Kidney epithelial cell (primary cell): ENCODE measurements around the gene ZNF511. TPM values are rescaled to one million over a fixed set of nuclear protein-coding genes. Genes with fewer than 3 reads are reported as not detected.

Experiments
- DNase-seq: peaks from one replicate; pipeline ENCODE4 v3.0.0-alpha.2; 2010; ENCODE audit warnings: low read depth
- H3K27me3 ChIP-seq: 2 replicates; pipeline ENCODE4 v1.6.0; 2011; ENCODE audit warnings: low read length; ENCODE audit not compliant: control insufficient read depth, insufficient read depth
- H3K36me3 ChIP-seq: 2 replicates; pipeline ENCODE4 v1.5.1; 2011; ENCODE audit warnings: low read length; ENCODE audit not compliant: control insufficient read depth, insufficient read depth
- H3K4me3 ChIP-seq: 2 replicates; pipeline ENCODE4 v1.5.1; 2011; ENCODE audit warnings: low read depth, mild to moderate bottlenecking, control low read depth, low read length
- total RNA-seq: library from RNA; depleted of rRNA; stranded (reverse); fragments of >200 nt; gene quantifications from 2 replicates; pipeline ENCODE4 v1.2.3, GENCODE V29; 2015
- TF ChIP-seq, protein P1 (sequence below): IDR thresholded peaks from 2 replicates; pipeline ENCODE4 v1.5.1; 2011; ENCODE audit warnings: mild to moderate bottlenecking, moderate library complexity, low read length, control low read depth, inconsistent platforms; ENCODE audit not compliant: insufficient read depth, poor library complexity, severe bottlenecking

Gene ZNF511
- total RNA-seq, 1 donor from 2014 or later = 20.3 TPM

GRCh38 chr10:133299738-133300137, 9.0 kb upstream of the ZNF511 start:
- Histone ChIP-seq H3K36me3 (no peaks in the 10 kb centered on the region), H3K4me3 (no peak overlapping the region), H3K27me3 (no peaks in the 10 kb centered on the region)
- DNase-seq = no peak
- TF ChIP-seq, protein P1, sequence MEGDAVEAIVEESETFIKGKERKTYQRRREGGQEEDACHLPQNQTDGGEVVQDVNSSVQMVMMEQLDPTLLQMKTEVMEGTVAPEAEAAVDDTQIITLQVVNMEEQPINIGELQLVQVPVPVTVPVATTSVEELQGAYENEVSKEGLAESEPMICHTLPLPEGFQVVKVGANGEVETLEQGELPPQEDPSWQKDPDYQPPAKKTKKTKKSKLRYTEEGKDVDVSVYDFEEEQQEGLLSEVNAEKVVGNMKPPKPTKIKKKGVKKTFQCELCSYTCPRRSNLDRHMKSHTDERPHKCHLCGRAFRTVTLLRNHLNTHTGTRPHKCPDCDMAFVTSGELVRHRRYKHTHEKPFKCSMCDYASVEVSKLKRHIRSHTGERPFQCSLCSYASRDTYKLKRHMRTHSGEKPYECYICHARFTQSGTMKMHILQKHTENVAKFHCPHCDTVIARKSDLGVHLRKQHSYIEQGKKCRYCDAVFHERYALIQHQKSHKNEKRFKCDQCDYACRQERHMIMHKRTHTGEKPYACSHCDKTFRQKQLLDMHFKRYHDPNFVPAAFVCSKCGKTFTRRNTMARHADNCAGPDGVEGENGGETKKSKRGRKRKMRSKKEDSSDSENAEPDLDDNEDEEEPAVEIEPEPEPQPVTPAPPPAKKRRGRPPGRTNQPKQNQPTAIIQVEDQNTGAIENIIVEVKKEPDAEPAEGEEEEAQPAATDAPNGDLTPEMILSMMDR = no peak

GRCh38 chr10:133302230-133302629, 6.5 kb upstream of the ZNF511 start:
- no peak for DNase-seq
- TF ChIP-seq, protein P1 = no peak
- H3K36me3 ChIP-seq = no peaks in the 10 kb centered on the region
- H3K27me3 ChIP-seq = no peaks in the 10 kb centered on the region
- H3K4me3 ChIP-seq = no peak overlapping the region

GRCh38 chr10:133303206-133303605, 5.5 kb upstream of the ZNF511 start:
- H3K27me3 ChIP-seq = no peaks in the 10 kb centered on the region
- DNase-seq = no peak
- TF ChIP-seq, protein P1 = no peak
- H3K4me3 ChIP-seq = no peak overlapping the region
- H3K36me3 ChIP-seq = no peaks in the 10 kb centered on the region

DNA sequence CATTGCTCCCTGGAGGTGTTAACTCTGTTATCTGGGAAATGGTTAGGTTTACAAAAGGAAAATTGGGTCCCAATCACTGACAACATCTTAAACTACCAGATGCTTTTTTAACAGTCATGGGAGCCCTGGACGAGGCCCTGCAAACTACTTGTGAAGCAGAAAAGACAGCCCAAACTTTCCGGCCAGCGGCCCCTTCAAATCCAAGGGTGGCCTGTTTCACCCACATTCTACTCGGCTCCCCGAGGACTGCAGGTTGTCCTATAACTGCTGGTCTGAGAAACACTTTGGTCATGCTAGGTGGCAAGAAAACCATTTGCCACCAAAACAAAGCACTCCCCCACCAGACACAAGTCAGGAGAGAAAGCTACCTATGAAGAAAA, 2.6 kb upstream of the ZNF511 start:
- Histone ChIP-seq H3K36me3 (no peaks in the 10 kb centered on the region), H3K27me3 (no peaks in the 10 kb centered on the region)
- TF ChIP-seq, protein P1 = no peak

DNA sequence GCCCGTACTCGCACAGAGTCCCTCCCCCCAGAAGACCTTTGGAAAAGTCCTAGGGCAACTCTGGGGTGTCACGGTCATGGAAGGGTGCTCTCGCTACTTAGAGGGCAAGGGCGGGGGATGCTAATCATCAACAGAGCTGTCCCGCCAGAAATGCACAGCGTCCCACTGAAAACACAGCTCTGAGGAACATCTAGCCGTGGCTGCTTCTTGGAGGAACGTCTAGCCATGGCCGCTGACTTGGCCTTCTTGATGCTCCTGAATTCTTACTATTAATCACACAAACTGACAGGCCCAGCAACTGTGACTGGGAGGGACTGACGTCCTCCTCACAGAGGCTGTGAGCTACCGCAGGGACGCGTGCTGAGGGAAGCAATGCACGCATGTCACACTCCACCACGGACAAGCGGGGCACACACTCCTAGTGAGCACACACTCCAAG, 1.8 kb upstream of the ZNF511 start:
- no peak overlapping the region for H3K4me3 ChIP-seq
- TF ChIP-seq, protein P1 = no peak
- DNase-seq = no peak

More for the DNA sequence above, 2.6 kb upstream of the ZNF511 start:
- no peak for DNase-seq
- no peak overlapping the region for H3K4me3 ChIP-seq

DNA sequence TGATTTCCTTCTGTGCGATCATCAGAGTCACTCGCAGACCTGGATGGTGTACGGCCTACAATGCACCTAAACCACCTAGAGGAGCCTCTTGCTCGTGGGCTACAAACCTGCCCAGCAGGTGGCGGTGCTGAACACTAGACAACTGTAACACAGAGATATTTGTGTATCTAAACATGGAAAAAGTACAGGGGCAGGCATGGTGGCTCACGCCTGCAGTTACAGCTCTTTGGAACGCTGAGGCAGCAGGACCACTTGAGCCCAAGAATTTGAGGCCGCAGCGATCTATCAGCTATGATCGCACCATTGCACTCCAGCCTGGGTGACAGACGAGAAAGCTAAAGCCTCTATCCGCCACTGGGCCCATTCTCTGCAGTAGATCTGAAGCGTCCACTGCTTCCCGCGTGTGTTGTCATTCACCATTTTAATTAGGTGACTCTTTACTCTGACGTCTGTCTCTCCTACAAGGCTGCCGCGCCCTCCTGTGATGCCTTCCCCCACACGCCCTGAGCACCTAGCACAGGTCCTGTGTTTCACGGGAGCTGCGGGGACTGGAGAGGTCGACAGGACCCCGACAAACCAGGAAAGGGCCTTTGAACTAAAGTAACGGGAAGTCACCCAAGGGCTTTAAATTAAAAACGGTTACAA, 816 bp upstream of the ZNF511 start:
- TF ChIP-seq, protein P1 = peak; percentile 86
- DNase-seq = peak; percentile 50
- no peaks in the 10 kb centered on the region for H3K36me3 ChIP-seq
- H3K4me3 ChIP-seq = peak overlapping the region; percentile 78
- H3K27me3 ChIP-seq = no peaks in the 10 kb centered on the region

More for the DNA sequence above, 1.8 kb upstream of the ZNF511 start:
- H3K27me3 ChIP-seq = no peaks in the 10 kb centered on the region
- no peaks in the 10 kb centered on the region for H3K36me3 ChIP-seq
